BE2C (cell line): ENCODE measurements around the gene ACAP1.

Source experiments
- DNase-seq: peaks from one replicate; pipeline ENCODE4 v3.0.0-alpha.2; 2020
- H3K27me3 ChIP-seq: fragments of 250-450 bp; sonication (Bioruptor Pico); 2 replicates; pipeline ENCODE4 v1.5.1; 2020; ENCODE audit warnings: mild to moderate bottlenecking
- H3K36me3 ChIP-seq: fragments of 250-450 bp; sonication (Bioruptor Pico); 2 replicates; pipeline ENCODE4 v1.5.1; 2020; ENCODE audit warnings: mild to moderate bottlenecking
- H3K4me1 ChIP-seq: fragments of 250-450 bp; sonication (Bioruptor Pico); 2 replicates; pipeline ENCODE4 v1.5.1; 2020
- H3K4me3 ChIP-seq: 2 replicates; pipeline ENCODE4 v1.5.1; 2011; ENCODE audit warnings: low read depth, low read length
- H3K9me3 ChIP-seq: fragments of 250-450 bp; sonication (Bioruptor Pico); 2 replicates; pipeline ENCODE4 v1.5.1; 2020
- TF ChIP-seq, protein P1 (sequence below): IDR thresholded peaks from 2 replicates; pipeline ENCODE4 v1.5.1; 2012; ENCODE audit warnings: mild to moderate bottlenecking, low read depth, low read length

Gene ACAP1

DNA sequence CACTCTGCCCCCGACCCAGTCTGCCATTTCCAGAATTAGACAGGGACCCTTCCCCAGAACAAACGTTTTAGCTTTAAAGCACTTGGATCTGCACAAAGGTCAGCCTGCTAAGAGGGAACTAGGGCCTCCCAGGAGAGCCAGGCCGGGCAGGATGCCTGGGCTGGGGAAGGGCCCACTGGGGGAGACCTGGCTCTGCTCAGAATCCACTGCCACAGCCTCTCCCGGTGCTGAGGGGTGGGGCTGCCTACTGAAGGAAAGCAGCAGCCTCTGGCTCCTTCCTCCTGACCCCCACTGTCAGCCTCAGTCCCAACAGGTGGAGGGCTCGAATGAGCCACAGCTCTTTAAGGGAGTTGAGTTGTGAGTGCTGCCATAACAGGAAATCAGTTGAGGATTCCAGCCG, 43.6 kb upstream of the ACAP1 start:
- Histone ChIP-seq H3K27me3 (peaks cover 28% of the 10 kb centered on the region), H3K4me3 (no peak overlapping the region)
- DNase-seq = no peak

DNA sequence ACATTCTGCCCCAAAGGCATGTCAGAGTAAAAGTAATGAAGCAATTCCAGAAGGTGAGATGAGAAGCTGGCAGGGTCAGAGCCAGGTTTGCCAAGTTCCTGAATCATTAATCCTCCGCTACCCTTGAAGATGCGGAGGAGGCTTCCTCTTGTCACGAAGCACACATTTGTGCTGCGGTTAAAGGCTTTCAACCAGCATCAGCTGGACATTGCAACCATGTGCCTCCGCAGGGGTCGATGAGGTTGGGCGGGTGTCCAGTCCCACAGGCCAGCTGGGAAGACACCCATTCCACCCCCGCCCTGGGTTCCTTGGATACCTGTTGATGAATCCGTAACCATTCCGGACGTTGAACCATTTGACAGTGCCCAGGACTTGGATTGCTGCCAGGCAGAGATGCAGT, 43.2 kb upstream of the ACAP1 start:
- Histone ChIP-seq H3K36me3 (no peaks in the 10 kb centered on the region), H3K9me3 (no peaks in the 10 kb centered on the region), H3K4me1 (no peaks in the 10 kb centered on the region), H3K27me3 (peaks cover 28% of the 10 kb centered on the region), H3K4me3 (no peak overlapping the region)
- DNase-seq = no peak
- TF ChIP-seq, protein P1, sequence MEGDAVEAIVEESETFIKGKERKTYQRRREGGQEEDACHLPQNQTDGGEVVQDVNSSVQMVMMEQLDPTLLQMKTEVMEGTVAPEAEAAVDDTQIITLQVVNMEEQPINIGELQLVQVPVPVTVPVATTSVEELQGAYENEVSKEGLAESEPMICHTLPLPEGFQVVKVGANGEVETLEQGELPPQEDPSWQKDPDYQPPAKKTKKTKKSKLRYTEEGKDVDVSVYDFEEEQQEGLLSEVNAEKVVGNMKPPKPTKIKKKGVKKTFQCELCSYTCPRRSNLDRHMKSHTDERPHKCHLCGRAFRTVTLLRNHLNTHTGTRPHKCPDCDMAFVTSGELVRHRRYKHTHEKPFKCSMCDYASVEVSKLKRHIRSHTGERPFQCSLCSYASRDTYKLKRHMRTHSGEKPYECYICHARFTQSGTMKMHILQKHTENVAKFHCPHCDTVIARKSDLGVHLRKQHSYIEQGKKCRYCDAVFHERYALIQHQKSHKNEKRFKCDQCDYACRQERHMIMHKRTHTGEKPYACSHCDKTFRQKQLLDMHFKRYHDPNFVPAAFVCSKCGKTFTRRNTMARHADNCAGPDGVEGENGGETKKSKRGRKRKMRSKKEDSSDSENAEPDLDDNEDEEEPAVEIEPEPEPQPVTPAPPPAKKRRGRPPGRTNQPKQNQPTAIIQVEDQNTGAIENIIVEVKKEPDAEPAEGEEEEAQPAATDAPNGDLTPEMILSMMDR = no peak

More for the DNA sequence above, 43.6 kb upstream of the ACAP1 start:
- Histone ChIP-seq H3K9me3 (no peaks in the 10 kb centered on the region), H3K36me3 (no peaks in the 10 kb centered on the region), H3K4me1 (no peaks in the 10 kb centered on the region)
- TF ChIP-seq, protein P1 = no peak

DNA sequence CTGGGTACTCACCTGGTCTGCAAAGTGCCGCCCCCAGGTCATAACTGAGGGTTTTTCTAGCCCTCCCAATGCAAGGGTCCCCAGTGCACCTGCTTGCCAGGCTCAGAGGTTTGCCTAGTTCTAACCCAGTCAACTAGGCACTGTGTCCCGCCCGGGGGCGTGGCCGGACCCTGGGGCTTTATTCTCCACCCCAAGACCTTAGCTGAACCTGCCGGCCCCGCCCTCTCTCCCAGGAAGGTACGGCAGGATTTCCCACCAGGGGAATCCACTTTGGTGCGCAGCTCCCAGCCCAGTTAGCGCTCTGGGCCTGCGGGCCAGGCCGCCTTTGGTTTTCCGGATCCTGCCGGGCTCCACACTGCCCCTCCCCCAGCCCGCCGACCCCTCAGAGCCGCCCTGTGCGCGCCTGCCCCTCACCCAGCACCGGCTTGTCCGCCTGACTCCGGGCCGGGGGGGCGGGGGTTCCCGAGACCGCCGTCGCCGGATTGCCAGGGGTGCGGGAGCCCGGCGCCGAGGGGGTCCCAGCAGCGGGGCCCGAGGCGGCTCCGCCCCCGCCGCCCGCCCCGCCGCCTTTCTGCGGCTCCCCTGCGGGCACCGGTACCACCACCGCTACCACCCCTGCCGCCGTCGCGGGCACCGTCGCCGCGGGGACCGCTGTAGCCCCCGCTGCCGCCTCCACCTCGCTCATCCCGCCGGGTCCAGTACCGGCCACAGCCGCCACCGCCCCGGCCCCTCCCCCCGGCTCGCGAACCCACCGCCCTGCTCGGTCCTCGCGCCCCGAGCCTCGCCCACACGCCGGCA, 42.3 kb upstream of the ACAP1 start:
- no peak for DNase-seq
- H3K36me3 ChIP-seq = no peaks in the 10 kb centered on the region
- no peak overlapping the region for H3K4me3 ChIP-seq
- H3K27me3 ChIP-seq = peaks cover 28% of the 10 kb centered on the region
- H3K9me3 ChIP-seq = no peaks in the 10 kb centered on the region
- TF ChIP-seq, protein P1 = no peak
- no peaks in the 10 kb centered on the region for H3K4me1 ChIP-seq

DNA sequence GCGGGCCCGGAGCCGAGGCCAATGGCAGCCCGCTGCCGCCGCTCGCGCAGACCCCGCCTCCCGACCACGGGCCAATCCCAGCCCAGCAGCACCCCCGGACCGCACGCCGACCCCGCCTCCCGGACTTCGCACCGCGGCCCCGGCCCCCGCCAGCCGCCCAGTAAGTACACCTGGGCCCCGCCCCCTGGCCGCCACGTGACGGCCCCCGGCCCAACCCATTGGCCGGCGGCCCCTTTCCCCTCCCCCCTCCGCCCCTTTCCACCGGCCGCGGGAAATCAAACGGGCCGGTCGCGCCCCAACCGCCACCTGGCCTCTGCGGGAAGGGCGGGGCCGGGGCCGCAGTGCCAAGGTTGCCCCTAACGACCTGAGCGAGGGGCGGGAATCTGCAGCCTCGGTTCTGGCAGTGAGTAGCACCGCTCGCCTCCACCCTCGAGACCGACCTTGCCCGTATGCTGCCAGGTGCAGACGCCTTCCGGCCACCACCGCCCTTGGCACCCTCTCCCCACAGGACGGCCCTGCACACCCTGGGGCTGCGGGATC, 41.6 kb upstream of the ACAP1 start, which contains the start of gene YBX2:
Gene YBX2, minus strand, starts transcription at position 26 of the 540 bp plus-strand sequence. CDS start 139 bp downstream, outside the sequence.
- DNase-seq = peak; percentile 22
- Histone ChIP-seq H3K27me3 (peaks cover 29% of the 10 kb centered on the region), H3K9me3 (no peaks in the 10 kb centered on the region), H3K4me3 (no peak within 1 kb of the TSS), H3K4me1 (no peaks in the 10 kb centered on the region), H3K36me3 (no peaks in the 10 kb centered on the region)
- TF ChIP-seq, protein P1 = no peak

DNA sequence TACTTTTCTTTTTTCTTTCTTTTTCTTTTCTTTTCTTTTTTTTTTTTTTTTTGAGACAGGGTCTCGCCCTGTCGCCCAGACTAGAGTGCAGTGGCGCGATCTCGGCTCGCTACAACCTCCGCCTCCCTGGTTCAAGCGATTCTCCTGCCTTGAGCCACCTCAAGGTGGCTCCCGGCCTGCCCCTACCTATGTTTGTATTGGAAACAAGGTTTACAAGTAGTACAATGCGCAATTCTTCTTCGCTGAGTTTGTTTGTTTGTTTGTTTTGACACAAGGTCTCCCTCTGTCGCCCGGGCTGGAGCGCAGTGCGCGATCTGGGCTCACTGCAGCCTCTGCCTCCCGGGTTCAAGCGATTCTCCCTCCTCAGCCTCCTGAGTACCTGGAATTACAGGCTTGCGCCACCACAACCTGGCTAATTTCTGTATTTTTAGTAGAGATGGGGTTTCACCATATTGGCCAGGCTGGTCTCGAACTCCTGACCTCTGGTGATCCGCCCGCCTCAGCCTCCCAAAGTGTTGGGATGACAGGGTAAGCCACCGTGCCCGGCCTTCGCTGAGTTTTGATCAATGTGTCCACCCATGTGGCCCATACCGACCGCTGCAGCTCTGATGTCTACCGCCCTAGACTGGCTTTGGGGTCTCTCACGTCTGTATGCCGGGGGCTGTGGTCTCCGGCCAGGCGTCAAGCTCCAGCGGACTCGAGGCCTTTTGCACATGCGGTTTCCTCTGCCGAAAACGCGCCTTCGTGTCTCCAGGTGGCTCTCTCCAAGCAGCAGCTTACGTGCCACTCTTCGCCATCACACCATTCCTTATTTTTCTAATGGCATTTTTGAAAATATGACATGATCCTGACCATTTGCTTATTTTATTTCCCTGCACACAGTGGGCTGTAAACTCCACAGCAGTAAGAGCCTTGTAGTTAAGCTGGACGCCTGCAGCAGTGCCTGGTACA, 40.8 kb upstream of the ACAP1 start:
- DNase-seq = no peak
- H3K27me3 ChIP-seq = peaks cover 30% of the 10 kb centered on the region

More for the DNA sequence above, 40.8 kb upstream of the ACAP1 start:
- H3K4me1 ChIP-seq = no peaks in the 10 kb centered on the region
- H3K36me3 ChIP-seq = no peaks in the 10 kb centered on the region
- no peak overlapping the region for H3K4me3 ChIP-seq
- TF ChIP-seq, protein P1 = no peak
- no peaks in the 10 kb centered on the region for H3K9me3 ChIP-seq
